Measurements from ENCODE around the gene SPTBN1. TPM values are rescaled to one million over a fixed set of nuclear protein-coding genes. Genes with fewer than 3 reads are reported as not detected.

Gene SPTBN1
- polyA plus RNA-seq, 2 of the 4 experiments (the other 2 are of a cell fraction), result 105 to 126 TPM

GRCh38 chr2:54409752-54410151, 46.4 kb upstream of the SPTBN1 start:
- FAIRE-seq, result no peak
- ChIA-PET POLR2A (no interaction called here), CTCF (interaction anchor here (0.7 to 1.0 kb wide), 3 partner anchors 9 to 295 kb away, joined by 3 to 5 read pairs (median 4); no protein-coding TSS in a partner anchor)
- Histone ChIP-seq H3K4me1 (no peaks in the 10 kb centered on the region), H3K27ac (no peak overlapping the region), H3K4me3 (no peak overlapping the region), H3K4me2 (no peak overlapping the region), H3K9me3 (no peaks in the 10 kb centered on the region)
- ATAC-seq, result no peak
- no peak for DNase-seq (ENCODE audit: low read depth in 1 of 2, low spot score in 1 of 2)
- WGBS (ENCODE audit: missing lambda C conversion rate), result 50% methylated on average over 5 of the region's 5 CpGs
- no peak for TF ChIP-seq PHF8 (IDR thresholded peaks at IDR 0.05; ENCODE audit: borderline replicate concordance, low read depth)
- TF ChIP-seq MAX (IDR thresholded peaks at IDR 0.05), result no peak
- no peak for TF ChIP-seq RFX5 (IDR thresholded peaks at IDR 0.05)
- TF ChIP-seq REST (IDR thresholded peaks at IDR 0.05), result no peak
- TF ChIP-seq TP53 (CRISPR knock-in tag; IDR thresholded peaks at IDR 0.05), result no peak
- TF ChIP-seq HEYL (CRISPR knock-in tag; IDR thresholded peaks at IDR 0.05), result no peak
- TF ChIP-seq ZC3H11A (IDR thresholded peaks at IDR 0.05), result no peak
- no peak for TF ChIP-seq HOXB13 (CRISPR knock-in tag; IDR thresholded peaks at IDR 0.05; ENCODE audit: low read depth)

- CTCF ChIA-PET, result no interaction called here
- DNase-seq (ENCODE audit: low read depth in 1 of 2, low spot score in 1 of 2), result no peak
Observed at GRCh38 chr2:54411801-54412354, 44.2 kb upstream of the SPTBN1 start.

More at GRCh38 chr2:54411801-54412354, 44.2 kb upstream of the SPTBN1 start:
- H3K27ac ChIP-seq, result no peak overlapping the region
- TF ChIP-seq MAX (IDR thresholded peaks at IDR 0.05) (no peak), MAFK (IDR thresholded peaks at IDR 0.05; ENCODE audit: partially characterized antibody) (no peak), HMGXB4 (CRISPR knock-in tag; IDR thresholded peaks at IDR 0.05; ENCODE audit: borderline replicate concordance) (no peak), ZC3H11A (IDR thresholded peaks at IDR 0.05) (no peak), RFX5 (IDR thresholded peaks at IDR 0.05) (no peak), JUN (IDR thresholded peaks at IDR 0.05) (no peak), ZSCAN20 (CRISPR knock-in tag; IDR thresholded peaks at IDR 0.05) (no peak), RARB (CRISPR knock-in tag; IDR thresholded peaks at IDR 0.05) (no peak), PHF8 (IDR thresholded peaks at IDR 0.05; ENCODE audit: borderline replicate concordance, low read depth) (no peak), CTCF (IDR thresholded peaks at IDR 0.05) (no peak), NPAS2 (CRISPR knock-in tag; IDR thresholded peaks at IDR 0.05; ENCODE audit: borderline replicate concordance) (no peak)
- TF ChIP-seq, protein P1, sequence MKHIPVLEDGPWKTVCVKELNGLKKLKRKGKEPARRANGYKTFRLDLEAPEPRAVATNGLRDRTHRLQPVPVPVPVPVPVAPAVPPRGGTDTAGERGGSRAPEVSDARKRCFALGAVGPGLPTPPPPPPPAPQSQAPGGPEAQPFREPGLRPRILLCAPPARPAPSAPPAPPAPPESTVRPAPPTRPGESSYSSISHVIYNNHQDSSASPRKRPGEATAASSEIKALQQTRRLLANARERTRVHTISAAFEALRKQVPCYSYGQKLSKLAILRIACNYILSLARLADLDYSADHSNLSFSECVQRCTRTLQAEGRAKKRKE (CRISPR knock-in tag; IDR thresholded peaks at IDR 0.05; ENCODE audit: low read depth), result no peak
- POLR2A ChIA-PET, result no interaction called here
- FAIRE-seq (no peak), ATAC-seq (no peak)
- no peak overlapping the region for H3K4me2 ChIP-seq
- no peaks in the 10 kb centered on the region for H3K9me3 ChIP-seq
- no peak overlapping the region for H3K4me3 ChIP-seq
- no peaks in the 10 kb centered on the region for H3K4me1 ChIP-seq
- WGBS (ENCODE audit: missing lambda C conversion rate), result 74% methylated on average over 5 of the region's 5 CpGs
